ENCODE results near the gene SLC25A48.
"Not testable (repeated sequence)": the region's sequence is repeated elsewhere in the genome, so short reads cannot be mapped to it uniquely, and the experiment has no call there.

Gene SLC25A48

DNA sequence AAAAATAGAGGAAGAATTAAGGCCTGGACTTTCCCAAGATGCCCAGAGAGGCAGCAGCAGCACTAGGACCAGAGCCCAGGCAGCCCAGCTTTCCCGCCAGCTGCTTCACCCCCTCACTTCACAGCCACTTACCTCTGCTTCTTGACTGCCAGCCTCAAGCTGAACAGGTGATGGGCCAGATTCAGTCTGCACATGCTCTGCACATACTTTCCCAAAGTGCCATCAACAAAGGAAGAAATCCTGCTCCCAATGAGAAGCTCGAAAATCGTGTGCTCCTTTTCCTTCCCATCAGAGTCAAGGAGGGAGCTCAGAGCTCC lies 4.1 kb upstream of the SLC25A48 start:
- Histone ChIP-seq H3K9ac (ENCODE audit: low read depth, low read length) (no peak overlapping the region), H3K27ac (ENCODE audit: low read depth, low read length) (no peak overlapping the region), H3K9me3 (ENCODE audit: insufficient read depth, low read depth, low read length) (no peaks in the 10 kb centered on the region), H3K27me3 (ENCODE audit: insufficient read depth, low read length) (peaks cover 59% of the 10 kb centered on the region), H3K4me3 (ENCODE audit: low read length) (no peak overlapping the region), H3K4me1 (ENCODE audit: insufficient read depth, low read length) (no peaks in the 10 kb centered on the region), H3K36me3 (ENCODE audit: insufficient read depth, low read length) (no peaks in the 10 kb centered on the region)
- WGBS, result 68% methylated on average over 3 of the region's 3 CpGs

DNA sequence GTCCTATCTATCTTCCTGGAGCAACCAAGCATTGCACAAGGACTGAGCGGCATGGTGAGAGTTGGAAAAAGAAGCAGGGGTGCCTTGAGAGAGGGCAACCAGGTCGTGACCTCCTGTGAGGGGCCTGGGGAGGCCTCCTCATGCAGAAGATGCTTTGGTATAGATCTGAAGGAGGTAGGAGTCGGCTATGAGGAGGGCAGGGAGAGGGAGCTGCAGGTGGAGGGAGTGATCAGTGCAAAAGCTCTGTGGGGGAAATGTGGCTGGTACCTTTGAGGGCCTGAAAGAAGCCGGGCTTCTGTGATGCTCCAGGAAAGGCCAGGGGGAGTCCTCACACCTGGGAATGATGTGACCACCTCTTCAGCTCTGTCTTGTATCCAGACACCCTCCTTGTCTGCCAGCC lies 3.6 kb upstream of the SLC25A48 start:
- Histone ChIP-seq H3K9ac (ENCODE audit: low read depth, low read length) (no peak overlapping the region), H3K36me3 (ENCODE audit: insufficient read depth, low read length) (no peaks in the 10 kb centered on the region), H3K4me1 (ENCODE audit: insufficient read depth, low read length) (no peaks in the 10 kb centered on the region), H3K27me3 (ENCODE audit: insufficient read depth, low read length) (peaks cover 64% of the 10 kb centered on the region), H3K9me3 (ENCODE audit: insufficient read depth, low read depth, low read length) (no peaks in the 10 kb centered on the region), H3K4me3 (ENCODE audit: low read length) (no peak overlapping the region), H3K27ac (ENCODE audit: low read depth, low read length) (no peak overlapping the region)
- 83% methylated on average over 4 of the region's 4 CpGs for WGBS

DNA sequence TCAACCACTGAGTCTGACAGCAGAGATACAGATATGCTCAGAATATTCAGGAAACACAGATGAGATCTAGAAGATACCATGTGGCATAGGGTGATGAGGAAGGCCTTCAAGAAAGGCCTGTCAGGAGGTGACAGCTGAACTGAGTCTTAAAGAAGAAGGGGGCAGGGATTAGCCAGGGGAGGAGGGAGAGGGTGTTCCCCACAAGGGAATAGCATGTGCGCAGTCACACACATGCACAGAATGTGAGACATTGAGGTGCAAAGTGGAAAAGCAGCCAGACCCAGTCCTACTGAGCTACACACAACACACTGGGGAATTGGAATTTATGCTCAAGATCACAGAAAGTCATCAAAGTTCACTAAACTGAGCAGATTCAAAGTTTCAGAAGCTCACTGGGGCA lies 3.0 kb upstream of the SLC25A48 start:
- no peak overlapping the region for H3K27ac ChIP-seq (ENCODE audit: low read depth, low read length)
- no peaks in the 10 kb centered on the region for H3K36me3 ChIP-seq (ENCODE audit: insufficient read depth, low read length)
- 100% methylated on average over 1 of the region's 1 CpG for WGBS
- peaks cover 69% of the 10 kb centered on the region for H3K27me3 ChIP-seq (ENCODE audit: insufficient read depth, low read length)
- no peaks in the 10 kb centered on the region for H3K9me3 ChIP-seq (ENCODE audit: insufficient read depth, low read depth, low read length)
- no peak overlapping the region for H3K9ac ChIP-seq (ENCODE audit: low read depth, low read length)
- H3K4me1 ChIP-seq (ENCODE audit: insufficient read depth, low read length), result no peaks in the 10 kb centered on the region
- no peak overlapping the region for H3K4me3 ChIP-seq (ENCODE audit: low read length)

DNA sequence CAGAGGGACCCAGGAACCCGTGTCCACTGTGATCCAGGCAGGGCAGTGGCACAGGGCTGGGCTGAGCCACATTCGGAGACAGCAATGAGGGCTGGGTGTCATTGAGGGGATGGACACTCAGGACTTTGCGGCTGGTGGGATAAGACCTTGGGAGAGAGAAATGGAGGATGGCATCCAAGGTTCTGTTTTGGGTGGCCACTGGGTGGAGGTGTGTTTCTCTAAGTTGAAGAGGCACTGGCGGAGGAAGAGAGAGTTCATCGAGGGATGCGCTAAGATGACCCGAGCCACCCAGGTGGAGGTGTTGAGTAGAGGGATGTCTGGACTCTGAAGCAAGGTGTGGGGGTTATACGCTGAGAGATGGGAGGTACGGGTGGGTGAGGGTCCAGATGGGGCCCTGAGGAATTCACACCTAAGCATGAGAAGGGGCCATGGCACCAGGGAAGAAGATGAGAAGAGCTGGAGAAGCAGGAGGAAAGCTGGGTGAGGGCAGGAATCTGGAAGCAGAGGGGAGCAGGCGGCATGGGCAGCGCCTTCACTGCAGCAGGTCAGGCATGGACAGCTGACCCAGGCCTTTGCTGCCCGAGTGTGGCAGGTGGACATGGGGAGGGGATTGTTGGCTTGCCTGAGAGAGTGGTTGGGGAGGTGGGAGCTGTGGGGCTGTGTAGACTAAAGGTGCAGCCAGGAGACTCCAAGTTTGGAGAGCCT lies 2.5 kb upstream of the SLC25A48 start:
- no peak overlapping the region for H3K27ac ChIP-seq (ENCODE audit: low read depth, low read length)
- H3K27me3 ChIP-seq (ENCODE audit: insufficient read depth, low read length), result peaks cover 75% of the 10 kb centered on the region
- H3K36me3 ChIP-seq (ENCODE audit: insufficient read depth, low read length), result no peaks in the 10 kb centered on the region
- H3K4me3 ChIP-seq (ENCODE audit: low read length), result no peak overlapping the region
- no peaks in the 10 kb centered on the region for H3K4me1 ChIP-seq (ENCODE audit: insufficient read depth, low read length)
- H3K9me3 ChIP-seq (ENCODE audit: insufficient read depth, low read depth, low read length), result no peaks in the 10 kb centered on the region
- 90% methylated on average over 12 of the region's 12 CpGs for WGBS
- no peak overlapping the region for H3K9ac ChIP-seq (ENCODE audit: low read depth, low read length)

DNA sequence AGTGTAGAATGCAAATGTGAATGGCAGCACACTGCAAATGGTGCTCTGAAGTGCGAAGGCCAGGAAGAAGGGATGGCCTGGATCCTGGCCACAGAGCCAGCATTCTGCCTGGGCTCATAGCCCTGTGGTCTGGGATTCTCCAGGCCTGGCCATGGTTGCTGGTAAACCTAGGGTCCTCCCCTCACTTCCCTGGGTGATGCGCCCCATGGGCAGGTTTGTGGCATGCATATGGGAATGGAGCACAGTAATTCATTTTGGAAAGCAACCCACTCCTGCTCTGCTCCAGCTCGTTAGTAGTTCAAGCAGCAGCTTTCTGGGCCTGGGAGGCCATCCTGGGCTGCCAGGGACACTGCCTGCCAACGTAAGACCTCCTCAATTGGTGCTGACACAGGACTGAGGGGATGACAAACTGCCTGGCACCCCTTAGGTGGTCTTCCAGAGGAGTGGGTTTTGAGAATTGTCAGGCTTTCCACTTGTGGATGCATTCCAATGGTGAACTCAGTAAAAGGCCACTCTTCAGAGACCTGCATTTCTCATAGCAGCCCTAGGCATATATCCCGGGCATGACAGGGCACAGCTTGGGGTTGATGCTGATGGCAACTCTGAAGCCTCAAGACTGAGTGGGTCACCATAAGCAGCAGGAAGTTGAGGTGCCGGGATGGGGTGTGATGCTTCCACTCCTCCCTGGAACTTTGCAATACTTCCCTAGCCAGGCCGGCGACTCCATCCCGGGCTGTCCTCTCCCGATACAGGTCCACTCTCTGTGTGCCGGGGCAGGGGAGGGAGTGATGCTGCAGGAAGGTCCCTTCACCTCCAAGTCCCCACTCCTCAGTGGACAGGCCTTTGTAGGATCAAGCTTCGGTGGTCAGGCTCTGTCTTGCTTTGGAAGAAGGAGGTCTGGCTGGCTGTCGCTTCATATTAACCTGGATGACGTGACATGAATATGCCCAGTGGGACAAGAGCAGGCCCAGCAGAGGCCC lies 1.2 kb upstream of the SLC25A48 start:
- no peaks in the 10 kb centered on the region for H3K36me3 ChIP-seq (ENCODE audit: insufficient read depth, low read length)
- H3K27ac ChIP-seq (ENCODE audit: low read depth, low read length), result no peak overlapping the region
- no peaks in the 10 kb centered on the region for H3K9me3 ChIP-seq (ENCODE audit: insufficient read depth, low read depth, low read length)
- no peak overlapping the region for H3K9ac ChIP-seq (ENCODE audit: low read depth, low read length)
- H3K4me3 ChIP-seq (ENCODE audit: low read length), result no peak overlapping the region
- WGBS, result 93% methylated on average over 14 of the region's 14 CpGs
- H3K27me3 ChIP-seq (ENCODE audit: insufficient read depth, low read length), result peaks cover 75% of the 10 kb centered on the region
- H3K4me1 ChIP-seq (ENCODE audit: insufficient read depth, low read length), result no peaks in the 10 kb centered on the region

DNA sequence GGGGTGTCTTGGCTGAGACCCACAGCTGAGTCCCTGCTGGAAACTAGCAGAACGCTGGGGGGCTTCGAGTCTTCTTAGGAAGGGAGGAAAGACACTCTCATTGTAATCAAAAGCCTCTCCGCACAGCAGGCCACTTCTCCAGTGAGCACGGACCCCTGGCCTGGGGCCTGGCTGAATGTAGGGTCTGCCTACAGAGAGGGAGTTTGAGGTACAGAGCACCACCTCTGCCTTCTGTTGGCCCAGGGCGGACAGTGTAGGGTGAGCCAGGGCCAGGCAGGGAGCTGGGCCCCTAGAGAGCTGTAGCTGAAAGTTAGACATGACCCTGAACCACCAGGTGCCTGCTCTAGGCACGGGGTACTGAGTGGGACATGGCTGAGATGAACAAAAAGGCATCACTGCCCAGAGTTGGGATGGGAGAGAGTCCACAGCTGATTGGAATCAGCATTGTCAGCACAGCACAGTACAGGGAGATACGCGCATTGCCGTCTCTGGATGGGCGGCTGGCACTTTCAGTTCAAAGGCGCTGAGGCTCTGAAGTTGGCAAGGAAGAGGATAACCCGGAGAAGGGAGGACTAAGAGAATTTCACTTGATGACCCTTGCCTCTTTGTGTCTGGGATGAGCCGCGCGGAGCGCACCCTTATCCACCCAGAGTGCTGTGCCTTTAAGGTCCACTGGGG lies 363 bp upstream of the SLC25A48 start:
- WGBS, result 38% methylated on average over 16 of the region's 16 CpGs
- Histone ChIP-seq H3K36me3 (ENCODE audit: insufficient read depth, low read length) (no peaks in the 10 kb centered on the region), H3K4me1 (ENCODE audit: insufficient read depth, low read length) (no peaks in the 10 kb centered on the region), H3K9ac (ENCODE audit: low read depth, low read length) (no peak overlapping the region), H3K4me3 (ENCODE audit: low read length) (peak overlapping the region; percentile 63), H3K27me3 (ENCODE audit: insufficient read depth, low read length) (peaks cover 70% of the 10 kb centered on the region), H3K9me3 (ENCODE audit: insufficient read depth, low read depth, low read length) (0 out of 2 replicates have a peak, but pooled peaks cover 2% of the 10 kb centered on the region), H3K27ac (ENCODE audit: low read depth, low read length) (no peak overlapping the region)

DNA sequence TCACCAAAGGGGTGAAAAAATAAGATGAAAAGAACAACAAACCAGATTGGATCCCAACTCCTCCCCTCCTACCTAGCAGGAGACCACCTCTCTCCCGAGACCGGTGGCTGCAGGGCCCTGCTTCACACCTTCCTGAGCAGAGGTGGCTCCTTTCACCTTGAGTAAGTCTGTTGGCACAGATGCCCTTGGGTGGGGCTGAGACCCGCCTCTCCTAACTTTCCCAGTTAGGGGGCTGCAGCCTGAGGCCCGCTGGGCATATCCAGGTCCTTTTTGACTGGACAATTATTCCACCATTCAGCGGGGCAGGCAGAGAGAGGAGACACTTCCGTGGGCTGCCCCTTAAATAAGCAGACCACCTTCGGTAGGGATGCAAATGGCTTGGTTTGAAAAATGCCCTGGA lies 1.3 kb downstream of the SLC25A48 start:
- no peaks in the 10 kb centered on the region for H3K36me3 ChIP-seq (ENCODE audit: insufficient read depth, low read length)
- H3K9me3 ChIP-seq (ENCODE audit: insufficient read depth, low read depth, low read length), result 0 out of 2 replicates have a peak, but pooled peaks cover 2% of the 10 kb centered on the region
- 69% methylated on average over 7 of the region's 7 CpGs for WGBS
- H3K9ac ChIP-seq (ENCODE audit: low read depth, low read length), result no peak overlapping the region
- peaks cover 64% of the 10 kb centered on the region for H3K27me3 ChIP-seq (ENCODE audit: insufficient read depth, low read length)
- peak overlapping the region; percentile 63; the same call in 1 of the 2 replicates for H3K4me3 ChIP-seq (ENCODE audit: low read length)
- H3K4me1 ChIP-seq (ENCODE audit: insufficient read depth, low read length), result no peaks in the 10 kb centered on the region
- no peak overlapping the region for H3K27ac ChIP-seq (ENCODE audit: low read depth, low read length)

DNA sequence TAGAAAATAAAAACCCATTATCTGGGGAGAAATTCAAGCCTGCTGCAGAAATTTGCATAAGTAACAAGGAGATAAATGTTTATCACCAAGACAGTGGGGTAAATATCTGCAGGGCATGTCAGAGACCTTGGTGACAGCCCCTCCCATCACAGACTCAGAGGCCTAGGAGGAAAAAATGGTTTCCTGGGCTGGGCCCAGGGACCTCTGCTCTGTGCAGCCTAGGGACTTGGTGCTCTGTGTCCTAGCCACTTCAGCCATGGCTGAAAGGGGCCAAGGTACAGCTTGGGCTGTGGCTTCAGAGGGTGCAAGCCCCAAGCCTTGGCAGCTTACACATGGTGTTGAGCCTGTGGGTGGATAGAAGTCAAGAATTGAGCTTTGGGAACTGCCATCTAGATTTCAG lies 3.9 kb downstream of the SLC25A48 start:
- not testable (repeated sequence) for H3K36me3 ChIP-seq (ENCODE audit: insufficient read depth, low read length); H3K9me3 ChIP-seq (ENCODE audit: insufficient read depth, low read depth, low read length); H3K9ac ChIP-seq (ENCODE audit: low read depth, low read length); H3K4me3 ChIP-seq (ENCODE audit: low read length); H3K4me1 ChIP-seq (ENCODE audit: insufficient read depth, low read length); H3K27ac ChIP-seq (ENCODE audit: low read depth, low read length)
- peaks cover 38% of the 10 kb centered on the region for H3K27me3 ChIP-seq (ENCODE audit: insufficient read depth, low read length)

DNA sequence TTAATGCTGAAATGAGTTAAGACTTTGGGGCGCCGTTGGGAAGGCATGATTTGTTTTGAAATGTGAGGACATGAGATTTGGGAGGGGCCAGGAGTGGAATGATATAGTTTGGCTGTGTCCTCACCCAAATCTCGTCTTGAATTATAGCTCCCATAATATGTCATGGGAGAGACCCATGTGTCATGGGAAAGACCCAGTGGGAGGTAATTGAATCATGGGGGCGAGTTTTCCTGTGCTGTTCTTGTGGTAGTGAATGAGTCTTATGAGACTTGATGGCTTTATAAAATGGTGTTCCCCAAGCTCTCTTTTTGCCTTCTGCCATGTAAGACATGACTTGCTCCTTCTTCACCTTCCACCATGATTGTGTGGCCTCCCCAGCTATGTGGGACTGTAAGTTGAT lies 5.1 kb downstream of the SLC25A48 start:
- Histone ChIP-seq H3K4me3 (ENCODE audit: low read length) (no peak overlapping the region), H3K9me3 (ENCODE audit: insufficient read depth, low read depth, low read length) (0 out of 2 replicates have a peak, but pooled peaks cover 2% of the 10 kb centered on the region), H3K27ac (ENCODE audit: low read depth, low read length) (no peak overlapping the region), H3K27me3 (ENCODE audit: insufficient read depth, low read length) (peaks cover 26% of the 10 kb centered on the region), H3K36me3 (ENCODE audit: insufficient read depth, low read length) (no peaks in the 10 kb centered on the region), H3K9ac (ENCODE audit: low read depth, low read length) (no peak overlapping the region), H3K4me1 (ENCODE audit: insufficient read depth, low read length) (no peaks in the 10 kb centered on the region)
- 88% methylated on average over 4 of the region's 4 CpGs for WGBS

DNA sequence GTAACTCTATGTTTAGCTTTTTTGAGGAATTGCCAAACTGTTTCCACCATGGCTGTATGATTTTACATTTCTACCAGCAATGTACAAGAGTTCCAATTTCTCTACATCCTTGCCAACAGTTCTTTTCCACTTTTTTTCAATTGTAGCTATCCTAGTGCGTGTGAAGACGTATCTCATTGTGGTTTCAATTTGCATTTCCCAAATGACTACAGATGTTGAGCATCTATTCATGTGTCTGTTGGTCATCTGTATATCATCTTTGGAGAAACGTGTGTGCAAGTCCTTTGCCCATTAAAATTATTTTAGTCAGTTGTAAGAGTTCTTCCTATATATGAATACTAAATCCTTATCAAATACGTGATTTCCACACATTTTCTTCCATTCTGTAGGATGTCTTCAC lies 6.5 kb downstream of the SLC25A48 start:
- Histone ChIP-seq H3K4me1 (ENCODE audit: insufficient read depth, low read length) (no peaks in the 10 kb centered on the region), H3K36me3 (ENCODE audit: insufficient read depth, low read length) (no peaks in the 10 kb centered on the region), H3K9ac (ENCODE audit: low read depth, low read length) (no peak overlapping the region), H3K4me3 (ENCODE audit: low read length) (no peak overlapping the region), H3K27me3 (ENCODE audit: insufficient read depth, low read length) (peaks cover 12% of the 10 kb centered on the region), H3K9me3 (ENCODE audit: insufficient read depth, low read depth, low read length) (0 out of 2 replicates have a peak, but pooled peaks cover 2% of the 10 kb centered on the region), H3K27ac (ENCODE audit: low read depth, low read length) (no peak overlapping the region)
- 98% methylated on average over 2 of the region's 4 CpGs for WGBS

DNA sequence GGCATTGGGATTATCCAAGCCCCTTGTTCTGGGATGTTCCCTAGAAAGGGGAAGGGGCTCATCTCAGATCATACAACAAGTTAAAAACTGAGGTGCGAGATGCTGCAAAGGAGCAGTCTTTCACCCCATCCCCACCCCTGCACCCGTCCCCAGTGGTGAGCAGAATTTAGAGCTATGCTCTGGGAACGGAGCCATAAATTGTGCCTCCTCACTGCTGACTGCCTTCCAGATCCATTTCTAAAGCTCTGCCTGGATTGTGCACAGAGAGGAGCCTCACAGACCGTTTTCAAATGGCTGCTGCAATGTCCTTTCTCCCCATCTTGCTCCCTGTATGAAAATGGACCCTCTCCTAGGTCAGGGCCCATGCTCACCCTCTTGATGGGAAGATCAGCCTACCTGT lies 8.3 kb downstream of the SLC25A48 start:
- Histone ChIP-seq H3K27me3 (ENCODE audit: insufficient read depth, low read length) (no peaks in the 10 kb centered on the region; the same call in 1 of the 2 replicates), H3K9me3 (ENCODE audit: insufficient read depth, low read depth, low read length) (0 out of 2 replicates have a peak, but pooled peaks cover 2% of the 10 kb centered on the region), H3K9ac (ENCODE audit: low read depth, low read length) (no peak overlapping the region), H3K36me3 (ENCODE audit: insufficient read depth, low read length) (no peaks in the 10 kb centered on the region), H3K4me3 (ENCODE audit: low read length) (no peak overlapping the region), H3K27ac (ENCODE audit: low read depth, low read length) (no peak overlapping the region), H3K4me1 (ENCODE audit: insufficient read depth, low read length) (no peaks in the 10 kb centered on the region)
- 93% methylated on average over 4 of the region's 4 CpGs for WGBS
